M059J (cell line): Measurements from ENCODE around the gene PHTF1. TPM values are rescaled to one million over a fixed set of nuclear protein-coding genes. Genes with fewer than 3 reads are reported as not detected.
"Not testable (repeated sequence)": the region's sequence is repeated elsewhere in the genome, so short reads cannot be mapped to it uniquely, and the experiment has no call there.

Experiments
- DNase-seq: peaks from one replicate; pipeline ENCODE4 v3.0.0-alpha.2; 2012; ENCODE audit warnings: low read depth
- total RNA-seq: library from RNA; depleted of rRNA; stranded (reverse); fragments of >200 nt; shearing (Covaris generic); gene quantifications from 2 replicates; pipeline ENCODE4 v1.2.3, GENCODE V29; 2014

PHTF1 gene
- total RNA-seq, 1 experiment from 2014 or later, result 77.3 TPM

DNA sequence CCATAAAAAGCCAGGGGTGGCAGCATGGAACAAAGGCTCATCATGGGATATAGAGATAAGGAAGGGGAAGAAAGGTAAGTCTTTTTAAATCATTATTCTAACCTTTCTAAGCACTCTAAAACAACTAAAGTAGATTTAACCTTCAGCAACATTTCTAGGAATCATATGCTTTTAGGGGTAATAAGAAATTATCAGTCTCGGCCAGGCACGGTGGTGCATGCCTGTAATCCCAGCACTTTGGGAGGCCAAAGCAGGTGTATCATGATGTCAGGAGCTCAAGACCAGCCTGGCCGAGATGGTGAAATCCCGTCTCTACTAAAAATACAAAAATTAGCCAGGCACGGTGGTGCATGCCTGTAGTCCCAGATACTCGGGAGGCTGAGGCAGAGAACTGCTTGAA lies 20.3 kb upstream of the PHTF1 start:
- DNase-seq, result no peak

DNA sequence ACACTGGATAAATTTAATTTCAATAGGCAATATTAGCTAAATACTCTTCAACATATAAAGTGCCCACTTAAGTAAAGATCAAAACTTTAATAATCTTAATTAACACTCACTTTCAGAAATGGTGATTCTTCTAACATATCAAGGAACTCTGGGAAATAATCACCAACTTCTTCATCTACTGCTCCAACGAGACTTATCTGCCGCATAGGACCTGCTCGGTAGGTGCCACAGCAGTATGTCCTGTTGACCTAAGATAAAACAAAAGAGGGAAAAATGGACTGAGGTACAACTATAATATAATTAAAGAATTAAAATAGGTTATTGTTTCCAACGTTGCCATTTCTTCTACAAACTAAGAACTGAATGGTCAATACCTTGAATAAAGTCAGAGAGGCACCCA lies 18.3 kb upstream of the PHTF1 start:
- DNase-seq, result no peak

DNA sequence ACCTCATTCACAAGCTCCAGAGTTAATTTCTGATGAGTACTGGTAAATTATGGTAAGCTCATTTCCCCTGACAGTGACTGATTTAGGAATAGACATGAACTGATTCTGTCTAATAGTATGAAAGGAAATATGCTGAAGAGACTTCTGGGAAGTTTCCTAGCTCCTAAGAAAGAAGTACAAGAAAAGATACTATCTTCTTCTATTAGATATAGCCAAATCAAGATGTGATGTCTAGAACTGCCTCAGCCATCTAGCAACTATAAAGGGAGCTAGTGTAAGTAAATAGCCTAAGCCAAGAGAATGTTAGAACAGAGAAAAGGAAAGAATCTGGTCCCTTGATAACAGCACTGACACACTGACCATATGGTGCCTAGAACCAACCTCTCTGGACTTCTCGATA lies 10.7 kb upstream of the PHTF1 start:
- DNase-seq, result no peak

DNA sequence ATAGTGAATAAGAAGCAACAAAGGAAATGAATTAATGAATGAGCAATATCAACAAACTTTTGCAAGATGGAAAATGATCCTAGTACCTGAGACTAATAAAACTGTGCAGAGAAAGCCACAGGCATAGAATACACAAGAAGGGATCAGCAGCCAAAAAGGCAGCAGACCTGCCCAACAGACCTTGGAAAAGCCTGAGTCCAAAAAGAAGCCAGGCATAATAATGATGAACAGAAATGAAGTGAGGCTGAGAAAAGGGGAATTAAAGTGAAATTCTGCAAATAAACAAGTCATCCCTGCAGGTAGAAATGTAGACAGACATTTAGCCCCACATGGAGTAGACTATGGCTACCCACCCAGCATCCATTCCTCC lies 10.3 kb upstream of the PHTF1 start:
- DNase-seq, result no peak

DNA sequence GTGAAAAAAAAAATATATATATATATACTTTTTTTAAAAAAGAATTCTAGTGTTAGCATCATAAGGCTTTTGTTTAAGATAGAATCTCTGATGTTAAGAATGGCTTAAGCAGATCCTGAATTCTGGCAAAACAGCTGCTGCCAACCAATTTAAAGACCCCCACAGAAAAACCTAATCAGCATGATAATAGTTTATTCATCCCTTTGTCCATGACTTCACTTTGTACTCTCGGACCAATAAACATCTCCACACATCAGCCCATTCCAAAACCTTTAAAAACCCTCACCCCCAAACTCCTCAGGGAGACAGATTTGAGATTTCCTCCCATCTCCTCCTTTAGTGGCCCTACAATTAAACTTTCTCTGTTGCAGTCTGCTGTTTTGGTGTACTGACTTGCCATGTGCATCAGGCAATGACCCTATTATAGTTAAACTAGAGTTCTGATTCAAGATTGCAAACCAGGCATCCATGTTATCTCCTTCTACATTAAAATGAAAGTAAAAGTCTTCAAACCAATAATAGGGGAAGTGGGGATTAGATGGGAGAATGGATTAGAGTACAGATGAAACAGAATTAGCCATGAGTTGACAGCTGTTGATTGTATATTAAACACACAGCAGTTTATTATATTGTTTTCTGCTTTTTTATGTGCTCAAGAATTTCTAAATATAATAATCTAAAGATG lies 9.8 kb upstream of the PHTF1 start:
- no peak for DNase-seq

DNA sequence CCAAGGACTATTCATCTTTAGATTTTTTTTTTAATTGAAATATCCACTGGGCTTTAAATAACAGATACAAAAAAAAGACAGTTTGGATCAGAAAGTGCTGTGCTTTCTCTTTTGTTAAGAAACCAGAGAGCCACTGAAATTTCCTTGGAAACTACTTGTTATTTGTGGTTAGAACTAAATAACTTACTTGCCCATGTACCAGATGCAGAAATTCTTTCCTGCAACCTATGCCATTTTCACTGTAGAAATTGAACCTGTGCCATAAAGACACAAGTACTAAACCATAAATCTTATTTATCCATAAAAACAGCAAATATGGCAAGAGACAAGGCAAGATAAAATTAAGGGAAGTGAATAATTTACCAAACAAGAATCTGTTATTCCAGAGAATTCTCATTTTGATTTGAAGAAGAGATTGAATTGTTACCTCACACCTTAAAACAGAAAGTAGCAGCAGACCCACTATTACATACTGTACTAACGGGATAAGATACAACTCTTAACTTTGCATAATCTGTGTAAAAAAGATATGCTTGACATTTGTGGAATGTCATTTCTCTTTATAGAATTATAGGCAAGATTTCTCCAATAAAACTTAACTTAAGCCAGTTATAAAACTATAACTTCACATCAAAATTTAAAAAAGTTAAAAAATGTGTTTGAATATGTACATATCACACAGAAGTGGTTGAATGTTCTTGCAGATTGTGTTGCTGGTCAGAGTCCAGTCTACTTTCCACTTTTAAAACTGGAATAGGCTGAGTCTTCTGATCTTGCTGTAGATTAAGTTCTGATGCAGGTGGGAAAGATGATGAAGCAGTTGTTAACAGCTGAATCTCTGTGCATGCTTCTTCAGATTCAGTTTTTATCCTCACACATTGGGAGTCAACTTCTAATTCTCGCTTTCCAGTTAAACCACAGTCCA lies 6.3 kb upstream of the PHTF1 start:
- DNase-seq, result peak; percentile 31

DNA sequence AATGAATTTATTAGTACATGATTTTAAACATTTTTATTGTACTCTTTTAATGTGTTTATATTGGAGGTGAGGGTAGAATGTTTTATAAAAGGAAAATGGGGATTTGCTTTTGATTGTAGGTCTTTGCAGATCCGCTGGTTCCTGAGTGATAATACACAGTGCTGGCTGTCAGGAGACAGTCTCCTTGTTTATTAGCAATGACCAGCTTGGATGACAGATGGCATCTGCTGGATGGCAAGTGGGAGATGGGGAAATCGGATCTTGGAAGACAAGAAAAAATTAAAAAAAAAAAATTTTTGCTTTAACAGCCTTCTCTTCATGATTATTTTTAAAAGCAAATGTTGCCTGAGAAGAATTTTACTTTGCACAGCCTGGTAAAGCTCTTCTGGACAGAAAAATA lies 4.4 kb upstream of the PHTF1 start:
- DNase-seq, result no peak

DNA sequence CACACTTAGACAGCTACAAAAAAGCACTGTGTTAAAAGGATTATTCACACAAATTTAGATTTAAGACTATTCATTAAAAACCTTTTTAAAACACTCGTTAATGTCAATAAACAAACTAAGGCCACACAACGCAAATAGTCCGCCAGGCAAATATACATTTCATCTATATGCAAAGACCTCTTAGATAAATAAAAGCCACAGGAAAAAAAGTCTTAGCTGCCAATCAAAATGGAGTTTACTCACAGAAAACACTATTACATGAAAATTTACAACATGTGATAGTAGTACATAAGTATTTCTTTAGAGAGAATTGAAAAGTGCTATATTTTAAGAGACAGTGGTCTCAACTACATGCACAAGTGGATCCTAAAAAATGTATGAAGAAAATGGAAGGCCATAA lies 2.7 kb upstream of the PHTF1 start:
- DNase-seq, result no peak

DNA sequence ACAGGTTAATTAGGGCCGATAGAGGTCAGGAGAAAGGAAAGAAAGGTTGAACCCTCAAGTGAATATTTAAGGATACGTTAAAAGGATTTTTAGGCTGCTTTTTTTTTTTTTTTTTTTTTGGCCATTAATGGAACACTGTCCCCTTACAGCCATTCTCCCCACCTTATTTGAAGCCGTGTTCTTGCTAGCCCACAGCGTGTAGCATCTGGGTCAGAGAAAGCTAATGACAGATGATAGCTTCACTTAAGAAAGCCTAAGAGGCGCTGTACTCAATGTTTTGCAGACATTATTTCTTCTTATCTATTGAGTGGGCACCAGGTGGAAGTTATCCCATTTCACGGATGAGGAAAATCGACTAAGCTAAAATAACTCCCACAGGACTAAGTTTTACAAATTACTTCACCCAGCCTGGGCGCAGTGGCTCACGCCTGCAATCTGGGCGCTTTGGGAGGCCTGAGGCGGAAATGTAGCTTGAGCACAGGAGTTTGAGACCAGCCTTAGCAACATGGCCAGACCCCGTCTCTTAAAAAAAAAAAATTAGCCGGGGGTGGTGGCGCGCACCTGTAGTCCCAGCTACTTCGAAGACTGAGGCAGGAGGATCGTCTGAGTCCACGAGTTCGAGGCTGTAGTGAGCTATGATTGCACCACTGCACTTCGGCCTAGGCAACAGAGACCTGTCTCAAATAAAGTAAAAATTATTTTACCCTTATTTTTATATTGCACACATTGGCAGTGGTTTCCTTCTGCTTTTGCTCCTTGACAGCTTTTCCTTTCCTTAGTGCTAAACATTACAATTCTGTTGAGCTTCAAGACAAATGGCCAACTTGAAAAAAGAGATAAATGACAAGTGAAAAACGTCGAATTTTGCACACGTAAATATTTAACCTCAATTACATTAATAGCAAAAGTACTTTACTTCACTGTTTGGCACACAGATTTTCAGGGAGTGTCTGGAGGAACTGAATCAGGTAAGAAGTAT lies 1.1 kb upstream of the PHTF1 start:
- peak; percentile 13 for DNase-seq

DNA sequence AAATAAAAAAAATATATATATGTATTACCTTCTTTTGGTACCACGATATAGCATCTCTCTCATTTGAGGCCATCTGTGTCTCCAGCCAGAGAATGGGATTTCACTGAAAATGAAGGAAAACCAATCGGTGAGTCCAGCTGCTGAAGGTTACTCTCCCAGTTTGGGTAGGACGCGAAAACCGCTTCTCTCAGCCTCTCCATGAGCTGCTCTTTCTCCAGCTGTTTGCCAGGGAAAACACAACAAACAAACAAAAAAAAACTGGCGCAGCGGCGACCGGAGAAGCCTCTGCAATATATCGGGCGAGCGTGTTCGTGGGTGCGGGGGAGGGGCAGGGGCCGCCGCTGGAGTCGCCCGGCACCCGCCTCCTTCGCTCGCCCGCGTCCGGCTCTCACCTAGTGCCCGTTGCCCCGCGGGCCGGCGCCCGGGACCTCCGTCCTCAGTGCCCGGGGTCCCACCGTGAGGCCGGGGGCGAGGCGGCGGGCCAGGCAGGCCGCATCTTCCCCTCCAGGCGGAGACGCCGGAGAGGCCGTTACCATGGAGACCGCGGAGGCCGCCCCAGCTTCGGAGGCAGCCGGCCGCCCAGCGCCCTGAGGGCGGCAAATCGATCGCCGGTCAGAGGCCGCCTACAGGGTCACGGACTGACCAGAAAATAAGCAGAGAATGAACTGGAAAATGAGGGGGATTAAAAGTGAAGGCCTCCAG lies 504 bp downstream of the PHTF1 start:
- peak; percentile 67 for DNase-seq

DNA sequence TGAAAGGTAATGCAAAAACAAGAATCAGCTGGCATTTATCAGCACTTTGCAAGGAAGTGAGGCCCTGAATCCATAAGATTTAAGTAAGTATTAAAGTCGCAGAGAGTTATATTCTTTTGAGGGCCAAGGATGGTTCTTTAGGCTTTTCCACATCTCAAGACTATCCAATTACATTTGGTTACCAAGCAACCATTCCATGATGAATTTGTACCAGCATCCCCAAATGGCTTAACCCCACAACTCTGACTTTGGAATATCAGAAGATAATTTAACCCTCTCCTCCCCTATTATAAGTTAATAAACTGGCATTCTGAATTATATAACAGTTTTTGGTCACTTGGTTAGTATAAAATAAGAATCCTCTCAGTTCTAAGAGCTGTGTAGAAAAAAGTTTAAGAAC lies 2.8 kb downstream of the PHTF1 start:
- peak; percentile 6 for DNase-seq

DNA sequence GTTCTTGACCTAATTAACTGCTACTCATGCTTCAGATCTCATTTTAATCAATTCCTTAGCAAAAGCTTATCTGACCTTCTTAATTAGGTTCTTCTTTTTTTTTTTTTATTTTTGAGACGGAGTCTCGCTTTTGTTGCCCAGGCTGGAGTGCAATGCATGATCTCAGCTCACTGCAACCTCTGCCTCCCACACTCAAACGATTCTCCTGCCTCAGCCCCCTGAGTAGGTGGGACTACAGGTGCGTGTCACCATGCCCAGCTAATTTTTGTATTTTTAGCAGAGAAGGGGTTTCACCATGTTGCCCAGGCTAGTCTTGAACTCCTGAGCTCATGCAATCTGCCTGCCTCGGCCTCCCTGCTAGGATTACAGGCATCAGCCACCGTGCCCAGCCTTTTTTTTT lies 6.0 kb downstream of the PHTF1 start:
- not testable (repeated sequence) for DNase-seq

DNA sequence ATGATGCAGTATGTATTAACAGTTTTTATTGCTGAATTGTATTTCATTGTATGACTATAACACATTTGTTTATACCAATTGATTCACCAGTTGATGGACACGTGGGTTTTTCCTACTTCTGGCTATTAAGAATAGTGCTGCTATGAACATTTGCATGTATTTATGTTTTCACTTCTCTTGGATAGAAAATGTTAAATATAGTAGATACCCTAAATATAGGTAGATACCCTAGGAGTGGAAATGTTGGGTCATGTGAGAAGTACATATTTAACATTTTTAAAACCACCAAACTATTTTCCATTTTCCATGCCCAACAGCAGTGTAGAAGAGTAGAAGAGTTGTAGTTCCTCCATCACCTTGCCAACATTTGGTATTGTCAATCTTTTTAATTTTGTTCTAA lies 7.8 kb downstream of the PHTF1 start:
- no peak for DNase-seq

DNA sequence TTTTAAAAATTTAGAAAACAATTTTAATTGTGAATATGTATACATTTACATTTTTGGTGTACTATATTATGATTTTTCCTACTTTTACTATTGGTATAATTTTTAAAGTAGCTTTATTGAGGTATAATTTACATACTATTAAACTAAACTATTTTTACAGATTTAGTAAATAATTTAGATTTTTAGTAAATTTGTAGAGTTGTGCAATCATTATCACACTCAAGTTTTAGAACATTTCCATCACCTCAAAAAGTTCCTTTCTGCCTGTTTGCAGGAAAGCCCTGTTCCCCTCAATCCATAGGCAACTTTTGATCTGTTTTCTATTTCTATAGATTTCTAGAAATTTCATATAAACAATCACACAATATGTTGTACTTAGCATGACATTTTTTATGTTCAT lies 8.2 kb downstream of the PHTF1 start:
- DNase-seq, result no peak

DNA sequence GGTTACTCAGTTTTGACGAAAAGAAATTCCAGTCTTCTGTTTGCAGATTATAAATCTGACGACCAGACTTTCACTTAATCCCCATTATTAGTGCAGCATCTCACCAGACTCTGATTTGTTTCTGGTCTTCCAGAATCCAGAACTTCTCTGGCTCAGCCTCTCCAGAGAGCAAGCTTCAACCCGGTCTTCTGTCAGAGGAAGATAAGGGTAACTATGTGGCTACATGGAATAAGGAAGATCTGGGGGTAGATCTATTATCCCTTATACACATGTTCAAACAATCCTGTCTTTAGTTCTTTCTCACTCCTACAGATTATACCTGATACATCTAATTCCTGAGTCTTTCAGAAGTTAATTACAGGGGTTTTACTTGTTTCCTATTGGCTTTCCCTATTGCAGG lies 9.9 kb downstream of the PHTF1 start:
- no peak for DNase-seq

DNA sequence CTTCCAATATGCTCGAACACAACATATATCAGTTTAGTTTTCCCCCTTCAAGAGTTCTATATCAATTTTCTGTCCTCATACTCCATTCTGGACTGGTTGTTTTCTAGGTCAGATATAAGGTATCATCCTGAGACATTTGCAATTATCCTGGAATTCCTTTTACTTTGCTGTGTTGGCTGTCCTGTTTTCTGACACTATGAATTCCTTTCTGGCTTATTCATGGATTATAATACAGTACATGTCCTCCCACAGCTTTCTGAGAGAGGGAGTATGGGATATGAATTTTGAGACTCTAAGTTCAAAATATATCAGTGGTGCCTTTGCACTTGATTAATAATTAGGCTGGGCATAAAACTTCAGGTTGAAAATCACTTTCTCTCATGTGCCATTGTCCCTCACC lies 11.9 kb downstream of the PHTF1 start:
- peak; percentile 38 for DNase-seq

DNA sequence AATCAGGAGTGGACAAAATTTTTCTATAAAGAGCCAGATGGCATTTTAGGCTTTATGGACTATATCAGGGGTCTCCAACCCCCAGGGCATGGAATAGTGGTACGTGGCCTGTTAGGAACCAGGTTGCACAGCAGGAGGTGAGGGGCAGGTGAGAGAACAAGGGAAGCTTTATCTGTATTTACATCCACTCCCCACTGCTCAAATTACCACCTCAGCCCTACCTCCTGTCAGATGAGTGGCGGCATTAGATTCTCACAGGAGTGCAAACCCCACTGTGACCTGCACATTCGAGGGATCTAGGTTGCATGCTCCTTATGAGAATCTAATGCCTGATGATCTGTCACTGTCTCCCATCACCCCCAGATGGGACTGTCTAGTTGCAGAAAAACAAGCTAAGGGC lies 13.9 kb downstream of the PHTF1 start:
- DNase-seq, result no peak

DNA sequence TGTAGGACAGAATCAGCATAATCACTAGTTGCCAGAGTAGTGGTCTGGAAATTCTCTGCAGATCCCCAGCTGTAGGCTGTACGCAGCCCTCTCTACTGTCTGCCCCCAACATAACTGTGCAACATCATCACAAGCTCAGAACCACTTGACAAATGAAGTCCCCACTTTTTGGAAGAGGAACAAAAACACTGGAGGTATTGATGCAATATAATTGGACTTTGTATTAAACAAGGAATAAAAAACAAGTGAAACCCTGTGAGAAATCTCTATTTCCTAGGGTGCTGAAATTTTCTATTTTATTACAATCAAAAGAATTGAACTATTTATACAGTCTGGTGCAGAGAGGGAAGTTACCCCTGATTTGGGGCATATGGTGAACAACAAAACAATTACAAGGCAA lies 15.2 kb downstream of the PHTF1 start:
- no peak for DNase-seq

DNA sequence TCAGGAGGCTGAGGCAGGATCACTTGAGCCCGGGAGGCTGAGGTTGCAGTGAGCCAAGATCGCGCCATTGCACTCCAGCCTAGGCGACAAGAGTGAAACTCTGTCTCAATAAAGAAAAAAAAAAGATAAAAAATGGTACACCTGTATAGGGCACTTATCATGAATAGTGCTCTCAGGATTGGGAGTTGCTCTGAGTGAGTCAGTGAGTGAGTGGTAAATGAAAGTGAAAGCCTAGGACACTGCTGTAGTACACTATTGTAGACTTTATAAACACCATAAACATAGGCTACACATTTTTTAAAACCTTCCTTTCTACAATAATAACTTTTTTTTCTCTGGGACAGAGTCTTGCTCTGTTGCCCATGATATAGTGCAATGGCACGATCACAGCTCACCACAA lies 16.8 kb downstream of the PHTF1 start:
- DNase-seq, result peak; percentile 40

DNA sequence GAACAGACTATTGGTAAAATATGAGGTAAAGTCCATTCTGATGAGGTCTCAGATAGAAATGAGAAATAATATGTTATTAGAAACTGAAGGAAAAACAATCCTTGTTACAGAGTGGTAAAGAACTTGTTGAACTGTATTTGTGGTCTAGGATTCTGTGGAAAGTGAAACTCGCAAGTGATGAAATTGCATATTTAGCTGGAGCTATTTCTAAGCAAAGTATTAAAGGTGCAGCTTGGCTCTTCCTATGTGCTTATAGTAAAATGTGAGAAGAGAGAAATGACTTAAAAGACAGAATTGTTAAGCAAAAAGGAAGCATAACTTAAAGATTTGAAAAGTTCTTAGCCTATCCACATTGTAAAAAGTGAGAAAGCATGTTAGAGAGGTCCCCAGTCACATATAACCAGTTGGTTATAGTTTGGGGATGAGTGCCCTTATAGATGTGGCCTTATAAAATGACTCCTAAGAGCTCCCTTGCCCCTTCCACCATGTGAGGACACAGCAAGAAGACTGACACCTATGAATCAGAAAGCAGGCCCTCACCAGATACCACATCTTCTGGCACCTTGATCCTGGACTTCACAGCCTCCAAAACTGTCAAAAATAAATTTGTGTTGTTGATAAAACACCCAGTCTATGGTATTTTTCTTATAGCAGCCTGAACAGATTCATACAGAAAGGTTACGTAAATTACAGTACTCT lies 24.8 kb downstream of the PHTF1 start:
- DNase-seq, result no peak

DNA sequence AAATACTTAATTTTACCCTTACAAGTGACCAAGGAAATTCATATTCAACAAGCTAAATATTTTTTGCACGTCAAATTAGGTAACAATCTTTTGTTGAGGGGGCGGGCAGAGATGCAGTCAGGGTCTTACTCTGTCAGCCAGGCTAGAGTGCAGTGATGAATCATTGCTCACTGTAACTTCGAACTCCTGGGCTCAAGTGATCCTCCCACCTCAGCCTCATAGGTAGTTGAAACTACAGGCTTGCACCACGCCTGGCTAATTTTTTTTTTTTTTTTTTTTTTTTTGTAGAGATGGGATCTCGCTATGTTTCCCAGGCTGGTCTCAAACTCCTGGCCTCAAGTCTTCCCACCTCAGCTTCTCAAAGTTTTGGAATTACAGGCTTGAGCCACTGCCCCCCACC lies 26.5 kb downstream of the PHTF1 start:
- no peak for DNase-seq
